Uterus (tissue), 2 donors: ENCODE results near the gene ERGIC1.

ENCODE experiments used
- CTCF ChIP-seq, 4 experiments: fragments of 200-600 bp in 2 of 4; fragments of 450-650 bp in 2 of 4; sonication (generic) in 2 of 4; IDR thresholded peaks; one replicate each; pipeline ENCODE4 v1.5.1; 2016 to 2019; ENCODE audit warnings: antibody characterized with exemption in 4 of 4, mild to moderate bottlenecking in 2 of 4, moderate library complexity in 1 of 4
- POLR2A ChIP-seq, 2 donors: fragments of 450-650 bp; IDR thresholded peaks; one replicate each; pipeline ENCODE4 v1.6.1; 2016; ENCODE audit warnings: antibody characterized with exemption in 2 of 2, mild to moderate bottlenecking in 1 of 2, moderate library complexity in 1 of 2

GRCh38 chr5:172859966-172860365 lies 25.9 kb downstream of the ERGIC1 start:
- no peak for TF ChIP-seq CTCF (IDR thresholded peaks at IDR 0.05)
- no peak for TF ChIP-seq POLR2A (IDR thresholded peaks at IDR 0.05)
